ENCODE data around the gene PSMD14.

The PSMD14 gene

DNA sequence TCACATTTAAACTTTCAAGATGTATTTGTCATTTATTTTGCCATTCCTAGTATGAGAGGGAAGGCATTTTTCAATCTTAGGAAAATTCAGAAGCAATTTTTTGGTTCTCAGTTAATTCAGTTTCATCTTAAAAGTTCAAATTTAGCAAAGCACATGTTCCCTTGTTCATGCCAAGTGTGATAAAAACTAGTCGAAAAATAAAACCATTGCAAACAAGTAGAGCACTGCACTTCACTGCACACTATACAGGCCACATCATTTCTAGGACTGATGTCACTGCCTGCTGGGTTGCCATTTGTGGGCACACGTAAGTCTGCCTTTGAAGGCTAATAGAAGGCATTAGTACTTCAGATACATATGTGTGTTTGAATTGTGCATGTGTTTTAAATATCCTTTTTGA, 122.2 kb downstream of the PSMD14 start:
- DNase-seq (ENCODE audit: low spot score) = no peak
- Histone ChIP-seq H3K27ac (no peak overlapping the region), H3K4me3 (no peak overlapping the region)
- TF ChIP-seq, protein P1, sequence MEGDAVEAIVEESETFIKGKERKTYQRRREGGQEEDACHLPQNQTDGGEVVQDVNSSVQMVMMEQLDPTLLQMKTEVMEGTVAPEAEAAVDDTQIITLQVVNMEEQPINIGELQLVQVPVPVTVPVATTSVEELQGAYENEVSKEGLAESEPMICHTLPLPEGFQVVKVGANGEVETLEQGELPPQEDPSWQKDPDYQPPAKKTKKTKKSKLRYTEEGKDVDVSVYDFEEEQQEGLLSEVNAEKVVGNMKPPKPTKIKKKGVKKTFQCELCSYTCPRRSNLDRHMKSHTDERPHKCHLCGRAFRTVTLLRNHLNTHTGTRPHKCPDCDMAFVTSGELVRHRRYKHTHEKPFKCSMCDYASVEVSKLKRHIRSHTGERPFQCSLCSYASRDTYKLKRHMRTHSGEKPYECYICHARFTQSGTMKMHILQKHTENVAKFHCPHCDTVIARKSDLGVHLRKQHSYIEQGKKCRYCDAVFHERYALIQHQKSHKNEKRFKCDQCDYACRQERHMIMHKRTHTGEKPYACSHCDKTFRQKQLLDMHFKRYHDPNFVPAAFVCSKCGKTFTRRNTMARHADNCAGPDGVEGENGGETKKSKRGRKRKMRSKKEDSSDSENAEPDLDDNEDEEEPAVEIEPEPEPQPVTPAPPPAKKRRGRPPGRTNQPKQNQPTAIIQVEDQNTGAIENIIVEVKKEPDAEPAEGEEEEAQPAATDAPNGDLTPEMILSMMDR (IDR thresholded peaks at IDR 0.05) = no peak

DNA sequence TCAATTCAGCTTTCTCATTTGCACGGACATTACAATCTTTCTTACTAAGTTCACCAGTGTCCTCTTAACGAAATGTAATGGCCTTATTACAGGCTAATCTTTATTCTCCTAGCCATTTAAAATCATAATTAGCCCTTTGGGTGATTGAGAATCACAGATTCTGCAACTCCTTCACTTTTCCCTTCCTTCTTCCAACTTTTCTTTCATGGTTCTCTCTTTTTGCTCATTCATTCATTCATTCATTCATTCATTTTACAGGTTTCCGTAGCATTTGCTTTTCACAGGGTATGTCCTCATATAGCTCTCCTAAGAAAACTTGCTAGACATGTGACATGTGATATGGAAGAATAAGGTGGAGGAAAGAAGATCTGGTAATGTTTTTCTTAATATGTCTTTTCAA, 123.9 kb downstream of the PSMD14 start:
- TF ChIP-seq, protein P1 (IDR thresholded peaks at IDR 0.05) = no peak
- H3K4me3 ChIP-seq = no peak overlapping the region
- H3K27ac ChIP-seq = no peak overlapping the region
- no peak for DNase-seq (ENCODE audit: low spot score)

DNA sequence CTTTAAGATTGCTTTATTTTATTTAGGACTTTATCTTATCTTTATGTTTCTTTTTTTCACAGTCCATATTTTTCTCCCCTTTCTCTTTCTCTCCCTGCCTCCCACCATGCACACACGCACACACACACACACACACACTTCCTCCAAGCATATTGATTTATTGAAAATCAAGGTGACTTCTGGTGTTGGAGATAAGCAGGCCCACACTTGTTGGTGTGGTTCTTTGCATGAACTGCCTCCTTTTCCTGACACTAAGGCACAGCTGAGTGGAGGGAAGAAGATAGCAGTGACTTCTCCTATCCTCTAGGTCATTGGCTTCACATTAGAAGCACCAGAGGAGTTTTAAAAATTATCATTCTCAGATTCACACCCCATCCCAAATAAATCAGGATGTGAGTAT, 125.9 kb downstream of the PSMD14 start:
- DNase-seq (ENCODE audit: low spot score) = no peak
- TF ChIP-seq, protein P1 (IDR thresholded peaks at IDR 0.05) = no peak
- H3K27ac ChIP-seq = no peak overlapping the region
- H3K4me3 ChIP-seq = no peak overlapping the region

DNA sequence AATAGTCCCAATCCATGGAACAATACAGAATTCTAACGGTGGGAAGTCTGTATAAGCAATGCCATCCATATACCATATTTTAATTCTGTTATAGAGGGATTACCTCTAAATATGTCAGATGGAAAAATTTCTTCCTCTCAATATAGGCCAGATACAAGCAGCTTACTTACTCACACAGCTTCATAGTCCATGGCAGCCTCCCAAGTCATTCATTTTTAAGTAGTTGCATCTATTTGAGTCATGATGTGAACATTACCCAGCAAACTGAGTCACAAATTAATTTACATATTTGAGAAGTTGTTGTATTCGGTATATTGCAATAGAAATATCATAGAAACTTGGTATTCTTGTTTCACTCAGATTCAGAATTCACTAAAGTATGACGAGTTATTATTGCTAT, 128.2 kb downstream of the PSMD14 start:
- Histone ChIP-seq H3K27ac (no peak overlapping the region), H3K4me3 (no peak overlapping the region)
- DNase-seq (ENCODE audit: low spot score) = no peak
- TF ChIP-seq, protein P1 (IDR thresholded peaks at IDR 0.05) = no peak

DNA sequence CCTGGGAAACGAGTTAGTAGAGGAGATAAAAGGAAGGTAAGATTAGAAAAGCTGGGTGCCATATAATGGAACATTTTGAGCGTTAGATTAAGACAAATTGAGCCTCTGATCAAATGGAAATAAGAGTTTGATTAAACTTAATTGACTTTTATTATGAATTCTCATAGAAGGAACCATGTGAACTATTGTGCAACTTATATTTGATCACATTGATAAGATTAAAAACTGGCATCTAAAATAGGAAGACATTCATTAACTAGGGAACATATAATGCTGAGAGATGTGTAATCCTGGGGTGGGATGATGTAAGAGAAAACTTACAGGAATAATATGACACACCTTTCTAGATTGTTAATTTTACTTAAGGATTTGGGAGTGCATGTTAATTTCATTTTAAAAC, 130.4 kb downstream of the PSMD14 start:
- Histone ChIP-seq H3K27ac (no peak overlapping the region), H3K4me3 (no peak overlapping the region)
- no peak for DNase-seq (ENCODE audit: low spot score)
- TF ChIP-seq, protein P1 (IDR thresholded peaks at IDR 0.05) = no peak

DNA sequence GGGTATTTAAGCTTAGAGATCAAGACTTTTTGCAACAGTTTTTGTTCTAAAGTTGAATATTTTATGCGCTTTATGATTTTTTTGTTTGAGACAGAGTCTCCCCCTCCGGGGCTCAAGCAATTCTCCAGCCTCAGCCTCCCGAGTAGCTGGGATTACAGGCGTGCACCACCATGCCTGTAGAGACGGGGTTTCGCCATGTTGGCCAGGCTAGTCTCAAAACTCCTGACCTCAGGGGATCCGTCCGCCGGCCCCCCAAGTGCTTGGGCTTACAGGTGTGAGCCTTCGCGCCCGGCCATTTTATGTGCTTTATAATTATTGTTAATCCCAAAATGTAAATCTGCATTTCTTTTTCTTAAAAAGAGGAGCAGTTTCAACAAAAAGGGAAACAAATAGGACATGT, 136.9 kb downstream of the PSMD14 start:
- no peak overlapping the region for H3K27ac ChIP-seq
- no peak for DNase-seq (ENCODE audit: low spot score)
- TF ChIP-seq, protein P1 (IDR thresholded peaks at IDR 0.05) = no peak
- H3K4me3 ChIP-seq = no peak overlapping the region

DNA sequence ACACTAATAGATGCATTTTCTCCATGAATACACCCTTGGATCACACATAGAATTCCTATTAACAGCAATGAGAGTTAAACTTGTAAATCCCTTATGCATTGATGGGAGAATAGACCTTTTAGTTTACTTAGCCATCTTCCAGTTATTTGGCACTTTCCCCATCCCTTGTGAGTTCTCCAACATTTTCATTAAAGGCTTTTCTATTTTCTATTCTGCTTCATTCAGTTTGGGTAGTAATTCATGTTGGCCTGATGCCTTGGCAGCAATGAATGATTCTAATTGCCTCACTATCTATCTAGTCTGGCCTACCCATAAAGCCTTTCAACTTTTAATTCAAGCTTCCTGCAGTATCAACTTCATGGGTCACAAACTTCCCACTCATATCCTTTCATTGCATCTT, 140.2 kb downstream of the PSMD14 start:
- no peak overlapping the region for H3K4me3 ChIP-seq
- no peak overlapping the region for H3K27ac ChIP-seq
- no peak for DNase-seq (ENCODE audit: low spot score)
- TF ChIP-seq, protein P1 (IDR thresholded peaks at IDR 0.05) = no peak
